NCI-H2171 treated with DMSO at 0.1 percent for 48 hours (cell line): ENCODE measurements around the gene UPF1.

Source experiments
- DNase-seq: peaks from one replicate; lab custom pipeline; 2025; lab: John Stamatoyannopoulos, UW

The UPF1 gene

GRCh38 chr19:18875726-18876125, 44.0 kb downstream of the UPF1 start:
- DNase-seq = no peak

- DNase-seq = no peak
Measured at GRCh38 chr19:18876865-18877264, 45.1 kb downstream of the UPF1 start.

- no peak for DNase-seq
Measured at GRCh38 chr19:18878058-18878797, 46.5 kb downstream of the UPF1 start.

GRCh38 chr19:18878858-18879578, 47.3 kb downstream of the UPF1 start:
- DNase-seq = no peak

GRCh38 chr19:18879579-18880373, 48.0 kb downstream of the UPF1 start:
- DNase-seq = no peak

- no peak for DNase-seq
Measured at GRCh38 chr19:18881491-18881890, 49.7 kb downstream of the UPF1 start.

GRCh38 chr19:18883526-18884304, 52.0 kb downstream of the UPF1 start:
- no peak for DNase-seq

- no peak for DNase-seq
Measured at GRCh38 chr19:18886972-18887371, 55.2 kb downstream of the UPF1 start.

GRCh38 chr19:18889949-18890745, 58.4 kb downstream of the UPF1 start:
- no peak for DNase-seq

GRCh38 chr19:18893587-18894253, 62.0 kb downstream of the UPF1 start:
- no peak for DNase-seq

GRCh38 chr19:18894254-18895037, 62.7 kb downstream of the UPF1 start:
- DNase-seq = peak; percentile 76

GRCh38 chr19:18895038-18895823, 63.5 kb downstream of the UPF1 start:
- no peak for DNase-seq

- no peak for DNase-seq
Measured at GRCh38 chr19:18895824-18896341, 64.1 kb downstream of the UPF1 start, which contains the start of gene CERS1. CERS1 (minus strand) TSS chr19:18896158; CDS start chr19:18896072, 86 bp downstream.

- DNase-seq = no peak
Measured at GRCh38 chr19:18896421-18896841, 64.7 kb downstream of the UPF1 start.

GRCh38 chr19:18897094-18898029, 65.6 kb downstream of the UPF1 start:
- no peak for DNase-seq

GRCh38 chr19:18898081-18898606, 66.4 kb downstream of the UPF1 start:
- DNase-seq = no peak
